HepG2 (cell line): ENCODE measurements around the gene TTBK1. TPM values are rescaled to one million over a fixed set of nuclear protein-coding genes. Genes with fewer than 3 reads are reported as not detected.

ENCODE experiments used
- ARNTL ChIP-seq: sonication (generic); formaldehyde crosslinking; IDR thresholded peaks from 2 replicates; pipeline ENCODE4 v1.4.0; 2020; ENCODE audit warnings: mild to moderate bottlenecking, missing genetic modification reagents
- CREBL2 ChIP-seq: sonication (generic); formaldehyde crosslinking; IDR thresholded peaks from 2 replicates; pipeline ENCODE4 v1.8.1; 2023; ENCODE audit warnings: missing genetic modification reagents, mild to moderate bottlenecking, borderline replicate concordance
- FLYWCH1 ChIP-seq: sonication (generic); formaldehyde crosslinking; IDR thresholded peaks from 2 replicates; pipeline ENCODE4 v1.8.1; 2023; ENCODE audit warnings: mild to moderate bottlenecking, missing genetic modification reagents
- HBP1 ChIP-seq: IDR thresholded peaks from 2 replicates; pipeline ENCODE4 v1.6.1; 2016; ENCODE audit warnings: low read depth, control low read depth
- HNRNPUL1 ChIP-seq: fragments of 200-400 bp; formaldehyde crosslinking; IDR thresholded peaks from 2 replicates; pipeline ENCODE4 v1.6.1; 2017; ENCODE audit warnings: low read depth, mild to moderate bottlenecking, low read length, moderate library complexity
- MEIS1 ChIP-seq: sonication (generic); formaldehyde crosslinking; IDR thresholded peaks from 2 replicates; pipeline ENCODE4 v1.9.0; 2021; ENCODE audit warnings: mild to moderate bottlenecking, missing genetic modification reagents, moderate library complexity, borderline replicate concordance
- RELA ChIP-seq: sonication (generic); formaldehyde crosslinking; IDR thresholded peaks from 2 replicates; pipeline ENCODE4 v1.4.0; 2020; ENCODE audit warnings: missing genetic modification reagents
- SNAI1 ChIP-seq: sonication (generic); formaldehyde crosslinking; IDR thresholded peaks from 2 replicates; pipeline ENCODE4 v1.5.0; 2020; ENCODE audit warnings: mild to moderate bottlenecking, missing genetic modification reagents, borderline replicate concordance
- SP2 ChIP-seq: sonication (generic); formaldehyde crosslinking; IDR thresholded peaks from 2 replicates; pipeline ENCODE4 v1.5.1; 2020; ENCODE audit warnings: mild to moderate bottlenecking, missing genetic modification reagents
- ZBTB10 ChIP-seq: sonication (generic); formaldehyde crosslinking; IDR thresholded peaks from 2 replicates; pipeline ENCODE4 v1.4.0; 2020; ENCODE audit warnings: missing genetic modification reagents, borderline replicate concordance
- ZBTB43 ChIP-seq: sonication (generic); formaldehyde crosslinking; conservative IDR thresholded peaks from 2 replicates; pipeline ENCODE4 v1.4.0; 2020; ENCODE audit warnings: missing genetic modification reagents
- ZFP36L1 ChIP-seq: sonication (generic); formaldehyde crosslinking; IDR thresholded peaks from 2 replicates; pipeline ENCODE4 v1.8.0; 2022; ENCODE audit warnings: mild to moderate bottlenecking, missing genetic modification reagents, moderate library complexity
- ZKSCAN5 ChIP-seq: sonication (generic); formaldehyde crosslinking; IDR thresholded peaks from 2 replicates; pipeline ENCODE4 v1.5.1; 2020; ENCODE audit warnings: mild to moderate bottlenecking, missing genetic modification reagents
- ZNF382 ChIP-seq: sonication (generic); formaldehyde crosslinking; IDR thresholded peaks from 2 replicates; pipeline ENCODE4 v1.5.0; 2020; ENCODE audit warnings: missing genetic modification reagents, mild to moderate bottlenecking, borderline replicate concordance
- ZNF552 ChIP-seq: sonication (generic); formaldehyde crosslinking; IDR thresholded peaks from 2 replicates; pipeline ENCODE4 v1.9.0; 2022; ENCODE audit warnings: missing genetic modification reagents, mild to moderate bottlenecking, borderline replicate concordance
- ZNF597 ChIP-seq: sonication (generic); formaldehyde crosslinking; IDR thresholded peaks from 2 replicates; pipeline ENCODE4 v1.5.0; 2020; ENCODE audit warnings: missing genetic modification reagents
- ZNF687 ChIP-seq: sonication (generic); formaldehyde crosslinking; IDR thresholded peaks from 2 replicates; pipeline ENCODE4 v1.5.1; 2020; ENCODE audit warnings: mild to moderate bottlenecking, missing genetic modification reagents, moderate library complexity
- ZNF883 ChIP-seq: sonication (generic); formaldehyde crosslinking; IDR thresholded peaks from 2 replicates; pipeline ENCODE4 v1.5.1; 2020; ENCODE audit warnings: mild to moderate bottlenecking, missing genetic modification reagents; ENCODE audit errors: not compliant biosample characterization
- ZSCAN12 ChIP-seq: sonication (generic); formaldehyde crosslinking; IDR thresholded peaks from 2 replicates; pipeline ENCODE4 v1.9.0; 2021; ENCODE audit warnings: mild to moderate bottlenecking, missing genetic modification reagents
- polyA plus RNA-seq, 8 experiments: library from polyadenylated mRNA; depleted of rRNA in 3 of 8; stranded (reverse) in 7 of 8; unstranded in 1 of 8; fragments of >200 nt; fragmentation: Illumina TruSeq in 4 of 8; extraction: Trizol in 4 of 8; gene quantifications; 2 replicates each; pipeline versions ENCODE4 v1.2.1 to v1.2.3, GENCODE V29; 2011 to 2016; ENCODE audit warnings: low read depth in 4 of 8, missing spikeins in 1 of 8, mixed read lengths in 1 of 8; ENCODE audit not compliant: insufficient read depth in 1 of 8
- total RNA-seq, 5 experiments: library from RNA; depleted of rRNA; stranded (reverse); fragments of >200 nt; fragmentation: Illumina TruSeq; extraction: Trizol; gene quantifications; 2 replicates each; pipeline ENCODE4 v1.2.3, GENCODE V29; 2016; ENCODE audit warnings: low read depth in 1 of 5

The TTBK1 gene
- total and polyA plus RNA-seq, 2 of the 13 experiments (the other 11 are each of a cell fraction or from before 2014, with no cell fraction given) = 0.24 to 0.33 TPM

GRCh38 chr6:43290905-43291355 is 47.6 kb downstream of the TTBK1 start (continued):
- TF ChIP-seq ZBTB43 (CRISPR knock-in tag) (peak; percentile 63; the same call in 1 of the 2 replicates), HNRNPUL1 (no peak), ZNF687 (CRISPR knock-in tag) (peak; percentile 72), ZNF597 (CRISPR knock-in tag) (no peak), ZNF382 (CRISPR knock-in tag) (no peak), ARNTL (peak; percentile 38; the same call in 1 of the 2 replicates), FLYWCH1 (CRISPR knock-in tag) (no peak), SP2 (CRISPR knock-in tag) (no peak), ZNF552 (CRISPR knock-in tag) (no peak), ZFP36L1 (peak; percentile 82; the same call in 1 of the 2 replicates), ZKSCAN5 (CRISPR knock-in tag) (no peak), CREBL2 (CRISPR knock-in tag) (no peak), SNAI1 (CRISPR knock-in tag) (no peak), RELA (CRISPR knock-in tag) (no peak), ZNF883 (CRISPR knock-in tag) (peak; percentile 64), ZSCAN12 (CRISPR knock-in tag) (peak; percentile 88; the same call in 1 of the 2 replicates), MEIS1 (CRISPR knock-in tag) (no peak), HBP1 (no peak), ZBTB10 (CRISPR knock-in tag) (peak; percentile 70; the same call in 1 of the 2 replicates)
